Adipocyte (in vitro differentiated cells): ENCODE measurements around the gene UBASH3A.

Experiments
- DNase-seq: peaks from one replicate; pipeline ENCODE4 v3.0.0-alpha.2; 2015; ENCODE audit warnings: low read depth
- H3K27me3 ChIP-seq: replicated peaks from 2 replicates; pipeline ENCODE4 v1.7.0; 2013; ENCODE audit warnings: mild to moderate bottlenecking, low read length, moderate library complexity; ENCODE audit not compliant: control insufficient read depth, insufficient read depth
- H3K36me3 ChIP-seq: 2 replicates; pipeline ENCODE4 v1.7.0; 2013; ENCODE audit warnings: low read length, mild to moderate bottlenecking, moderate library complexity; ENCODE audit not compliant: control insufficient read depth, insufficient read depth, severe bottlenecking
- H3K4me1 ChIP-seq: 2 replicates; pipeline ENCODE4 v1.7.0; 2013; ENCODE audit warnings: mild to moderate bottlenecking, low read length, moderate library complexity; ENCODE audit not compliant: control insufficient read depth, insufficient read depth
- H3K4me3 ChIP-seq: 2 replicates; pipeline ENCODE4 v1.7.0; 2013; ENCODE audit warnings: mild to moderate bottlenecking, low read length, moderate library complexity
- H3K9ac ChIP-seq: 2 replicates; pipeline ENCODE4 v1.7.0; 2013; ENCODE audit warnings: mild to moderate bottlenecking, low read length, moderate library complexity
- H3K9me3 ChIP-seq: 2 replicates; pipeline ENCODE4 v1.7.0; 2013; ENCODE audit warnings: mild to moderate bottlenecking, low read length, moderate library complexity; ENCODE audit not compliant: control insufficient read depth

UBASH3A gene

DNA sequence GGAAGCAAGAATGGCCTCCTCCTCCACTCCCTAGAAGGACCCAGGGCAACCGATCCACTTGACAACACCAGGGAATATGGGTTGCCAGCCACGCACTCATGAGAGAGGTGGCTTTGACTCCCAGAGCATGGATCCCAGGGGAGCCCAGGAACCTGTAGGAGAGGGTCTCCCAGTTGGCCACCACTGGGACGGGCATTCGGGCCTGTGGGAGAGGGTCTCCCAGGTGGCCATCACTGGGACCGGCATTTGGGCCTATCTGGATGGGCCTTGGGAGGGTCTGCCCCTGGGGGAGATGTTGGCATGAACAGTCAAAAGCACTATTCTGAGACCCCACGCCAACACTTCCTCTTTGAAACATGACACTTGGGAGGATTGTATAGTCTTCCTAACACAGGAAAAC lies 37.9 kb upstream of the UBASH3A start:
- Histone ChIP-seq H3K4me3 (no peak overlapping the region), H3K27me3 (peaks cover 41% of the 10 kb centered on the region), H3K9me3 (no peaks in the 10 kb centered on the region), H3K36me3 (no peaks in the 10 kb centered on the region), H3K4me1 (no peaks in the 10 kb centered on the region), H3K9ac (no peak overlapping the region)
- DNase-seq: no peak

DNA sequence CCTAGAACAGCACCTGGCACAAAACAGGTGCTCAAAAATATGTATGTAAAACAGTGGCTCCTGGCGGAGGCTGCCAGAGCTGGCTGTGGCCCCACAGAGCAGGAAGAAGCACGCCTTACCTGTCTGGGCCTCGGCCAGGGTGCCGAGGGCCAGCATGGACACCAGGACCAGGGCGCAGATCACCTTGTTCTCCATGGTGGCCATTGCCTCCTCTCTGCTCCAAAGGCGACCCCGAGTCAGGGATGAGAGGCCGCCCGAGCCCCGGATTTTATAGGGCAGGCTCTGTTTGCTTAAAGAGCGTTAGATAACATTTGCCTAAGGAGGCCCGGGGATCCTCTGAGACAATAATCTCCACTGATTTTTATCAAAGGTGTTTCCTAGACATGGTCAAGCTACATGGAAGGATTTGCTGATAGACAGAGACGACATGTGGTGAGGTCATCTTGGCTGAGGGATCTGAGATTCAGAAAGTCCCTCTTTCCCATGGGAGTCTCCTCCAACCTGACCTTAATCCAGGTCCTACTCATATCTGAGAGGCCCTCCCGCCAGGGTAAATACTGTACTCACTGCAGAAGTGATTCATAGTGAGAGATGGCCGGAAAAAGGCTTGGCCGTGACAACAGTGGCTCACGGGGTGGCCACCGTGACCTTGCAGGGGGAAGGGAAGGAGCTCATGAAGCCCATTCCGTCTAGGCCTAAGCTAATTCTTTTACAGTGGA lies 37.3 kb upstream of the UBASH3A start, which contains the start of gene TFF1:
TSS of gene TFF1 (minus strand) at position 244 of the 719 bp plus-strand sequence. CDS start at position 204, 40 bp downstream.
- Histone ChIP-seq H3K4me3 (no peak within 1 kb of the TSS), H3K4me1 (no peaks in the 10 kb centered on the region), H3K9ac (no peak within 1 kb of the TSS), H3K27me3 (peaks cover 39% of the 10 kb centered on the region), H3K36me3 (no peaks in the 10 kb centered on the region), H3K9me3 (no peaks in the 10 kb centered on the region)
- no peak for DNase-seq

DNA sequence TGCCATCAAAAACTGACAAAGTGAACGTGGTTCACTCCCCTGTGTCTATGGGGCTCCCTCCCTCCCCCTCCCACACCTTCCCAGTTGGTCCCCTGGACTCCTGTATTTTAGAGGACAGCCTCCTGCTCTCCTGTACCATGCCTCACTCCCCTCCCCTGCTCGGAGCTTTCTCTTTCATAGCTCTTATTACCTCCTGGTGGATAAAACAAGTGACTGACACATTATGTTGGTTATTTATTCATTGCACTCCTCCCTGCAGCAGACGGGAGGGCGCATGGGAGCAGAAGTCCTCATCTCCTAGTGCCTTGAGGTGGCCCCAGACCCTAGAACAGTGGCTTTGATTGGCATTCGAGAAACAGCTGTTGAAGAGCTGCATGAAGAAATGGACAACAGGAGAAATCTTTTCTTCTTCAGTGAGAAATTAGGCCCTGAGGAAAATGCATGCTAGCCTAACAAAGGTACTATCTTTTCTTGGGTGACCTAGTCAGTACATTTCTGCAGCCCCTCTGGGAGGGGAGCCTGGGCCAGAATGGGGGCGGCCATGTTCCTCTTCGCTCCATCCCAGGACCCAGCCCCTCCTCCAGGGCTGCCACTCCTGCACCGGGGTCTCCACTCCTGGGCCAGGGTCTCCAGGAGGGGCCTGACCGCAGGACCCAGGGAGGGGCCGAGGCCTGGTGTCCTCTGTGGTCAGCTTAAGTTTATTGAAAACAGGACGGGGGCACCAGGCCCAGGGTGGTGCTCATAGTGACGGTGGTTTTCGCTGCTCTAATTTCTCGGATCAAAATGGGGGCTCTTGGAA lies 36.1 kb upstream of the UBASH3A start:
- H3K4me3 ChIP-seq: no peak overlapping the region

DNA sequence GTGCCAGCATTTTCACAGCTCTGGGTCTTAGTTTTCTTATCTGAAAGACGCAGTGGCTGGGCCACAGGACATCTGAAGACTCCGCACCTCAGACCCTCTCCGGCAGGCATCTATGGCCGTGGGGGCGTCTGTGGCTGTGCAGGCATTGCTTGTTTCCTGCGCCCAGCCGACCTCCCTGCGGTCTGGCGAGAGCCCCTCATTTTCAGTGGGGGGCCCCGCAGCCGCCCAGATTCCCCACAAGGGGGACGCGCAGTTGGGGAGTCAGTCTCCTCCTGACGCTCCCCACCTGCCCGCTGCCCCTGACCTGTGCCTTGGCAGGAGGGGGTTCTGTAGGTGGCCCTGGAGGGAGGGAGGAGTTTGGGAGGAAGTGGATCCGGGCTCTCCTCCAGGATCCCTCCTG lies 33.9 kb upstream of the UBASH3A start:
- no peak for DNase-seq
- H3K9me3 ChIP-seq: no peaks in the 10 kb centered on the region
- no peak overlapping the region for H3K9ac ChIP-seq
- no peaks in the 10 kb centered on the region for H3K36me3 ChIP-seq
- H3K27me3 ChIP-seq: peaks cover 43% of the 10 kb centered on the region
- no peaks in the 10 kb centered on the region for H3K4me1 ChIP-seq
- no peak overlapping the region for H3K4me3 ChIP-seq

More for the DNA sequence above, 36.1 kb upstream of the UBASH3A start:
- DNase-seq: no peak
- Histone ChIP-seq H3K9me3 (no peaks in the 10 kb centered on the region), H3K4me1 (no peaks in the 10 kb centered on the region), H3K9ac (no peak overlapping the region), H3K27me3 (peaks cover 32% of the 10 kb centered on the region), H3K36me3 (no peaks in the 10 kb centered on the region)

DNA sequence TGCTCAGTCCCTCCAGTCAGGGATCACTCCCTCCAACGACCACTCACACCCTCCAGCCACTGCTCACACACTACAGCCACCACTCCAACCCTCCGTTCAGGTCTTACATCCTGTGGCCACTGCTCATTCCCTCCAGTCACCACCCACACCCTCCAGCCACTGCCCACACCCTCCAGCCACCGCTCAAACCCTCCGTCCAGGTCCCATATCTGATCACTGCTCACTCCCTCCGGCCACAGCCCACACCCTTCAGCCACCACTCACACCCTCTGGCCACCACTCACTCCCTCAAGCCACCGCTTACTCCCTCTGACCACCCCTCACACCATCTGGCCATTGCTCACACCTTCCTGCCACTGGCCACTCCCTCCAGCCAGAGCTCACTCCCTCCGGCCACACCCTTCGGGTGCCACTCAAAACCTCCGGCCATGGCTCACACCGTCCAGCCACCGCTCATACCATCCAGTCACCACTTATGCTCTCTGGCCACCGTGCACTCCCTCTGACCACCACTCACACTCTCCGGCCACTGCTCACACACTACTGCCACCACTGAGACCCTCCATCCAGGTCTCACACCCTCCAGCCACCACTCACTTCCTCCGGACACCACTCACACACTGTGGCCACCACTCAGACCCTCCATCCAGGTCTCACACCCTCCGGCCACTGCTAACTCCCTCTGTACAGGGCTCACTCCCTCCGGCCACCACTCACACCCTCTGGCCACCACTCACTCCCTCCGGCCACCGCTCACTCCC lies 32.6 kb upstream of the UBASH3A start:
- Histone ChIP-seq H3K36me3 (no peaks in the 10 kb centered on the region), H3K4me1 (no peaks in the 10 kb centered on the region), H3K4me3 (no peak overlapping the region), H3K9ac (no peak overlapping the region), H3K27me3 (peaks cover 51% of the 10 kb centered on the region), H3K9me3 (no peaks in the 10 kb centered on the region)
- DNase-seq: no peak

DNA sequence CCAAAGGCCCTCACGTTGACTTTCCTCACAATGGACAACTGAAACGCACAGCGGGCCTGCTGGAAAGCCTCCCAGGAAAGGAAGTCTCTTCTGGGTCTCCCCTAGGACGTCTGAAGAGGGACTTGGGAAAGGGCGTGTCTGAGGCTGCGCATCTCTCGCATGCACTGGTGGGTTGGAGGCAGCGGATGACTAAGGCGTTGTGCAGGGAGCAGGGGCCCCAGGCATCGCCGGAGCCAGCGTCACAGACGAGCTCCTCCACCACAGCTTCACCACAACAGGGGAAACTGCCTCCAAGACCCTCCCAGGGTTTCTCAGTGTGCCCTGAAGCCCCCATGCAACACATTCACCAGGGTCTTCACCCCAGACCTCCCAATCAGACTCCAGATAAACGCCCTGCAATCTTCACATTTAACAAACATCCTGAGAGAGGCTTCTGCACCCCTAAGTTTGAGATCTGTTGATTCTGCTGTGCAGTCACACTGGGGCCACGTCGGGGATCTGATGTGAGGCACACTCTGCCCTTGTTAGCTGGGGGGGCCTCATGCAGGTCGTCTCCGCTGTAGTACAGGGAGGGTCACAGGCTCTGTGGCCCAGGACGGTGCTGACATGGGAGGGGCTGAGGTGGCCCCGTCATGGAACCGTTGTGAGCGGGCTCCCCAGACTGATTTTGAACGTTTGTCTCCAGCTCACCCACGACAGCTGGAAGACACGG lies 30.4 kb upstream of the UBASH3A start:
- no peak overlapping the region for H3K4me3 ChIP-seq
- H3K36me3 ChIP-seq: no peaks in the 10 kb centered on the region
- no peaks in the 10 kb centered on the region for H3K9me3 ChIP-seq
- no peaks in the 10 kb centered on the region for H3K4me1 ChIP-seq
- peaks cover 59% of the 10 kb centered on the region for H3K27me3 ChIP-seq
- H3K9ac ChIP-seq: no peak overlapping the region
- DNase-seq: no peak

DNA sequence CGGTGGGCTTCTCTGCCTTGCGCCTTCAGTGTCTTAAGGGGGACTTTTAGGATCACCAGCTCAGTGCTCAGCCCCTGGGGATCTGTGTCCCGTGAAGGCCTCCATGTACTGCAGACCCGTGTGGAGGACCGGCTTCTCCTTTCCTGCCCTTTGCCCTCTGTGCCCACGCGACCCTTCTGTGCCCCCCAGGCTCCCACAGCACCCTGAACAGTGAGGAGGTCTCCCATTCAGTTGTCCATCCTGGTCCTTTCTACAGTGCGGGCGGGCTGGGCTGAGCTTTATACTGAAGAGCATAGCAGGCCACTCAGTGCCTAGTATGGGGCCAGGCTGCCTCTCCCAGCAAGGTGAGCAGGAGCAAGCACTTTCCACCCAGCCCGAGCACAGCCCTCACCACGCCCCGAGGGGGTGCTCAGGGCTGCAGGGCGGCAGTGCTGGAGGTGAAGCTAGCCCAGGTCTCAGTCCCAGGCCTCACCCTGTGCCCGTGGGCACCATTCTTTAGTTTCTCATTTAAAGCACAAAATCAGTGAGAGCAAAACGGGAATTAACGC lies 29.7 kb upstream of the UBASH3A start:
- H3K4me1 ChIP-seq: no peaks in the 10 kb centered on the region
- no peak for DNase-seq
- H3K9me3 ChIP-seq: no peaks in the 10 kb centered on the region
- H3K9ac ChIP-seq: no peak overlapping the region
- H3K4me3 ChIP-seq: no peak overlapping the region
- H3K27me3 ChIP-seq: peaks cover 59% of the 10 kb centered on the region
- H3K36me3 ChIP-seq: no peaks in the 10 kb centered on the region

DNA sequence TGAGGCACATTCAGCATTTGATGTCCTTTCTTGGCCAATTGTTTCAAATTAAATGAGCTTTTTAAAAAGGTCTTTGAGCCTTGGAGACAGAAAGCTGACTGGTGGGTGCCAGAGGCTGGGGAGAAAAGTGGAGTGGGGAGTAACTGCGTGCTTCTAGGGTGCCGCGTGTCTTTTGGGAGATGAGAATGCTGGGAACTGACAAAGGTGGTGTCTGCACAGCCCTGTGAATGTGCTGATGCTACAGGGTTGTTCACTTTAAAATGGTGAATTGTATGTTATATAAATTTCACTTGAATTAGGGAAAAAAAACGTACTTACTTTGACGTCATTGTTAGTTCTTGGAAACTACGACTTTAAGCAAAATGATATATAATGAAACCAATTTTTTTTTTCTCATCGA lies 29.2 kb upstream of the UBASH3A start:
- H3K4me1 ChIP-seq: no peaks in the 10 kb centered on the region

DNA sequence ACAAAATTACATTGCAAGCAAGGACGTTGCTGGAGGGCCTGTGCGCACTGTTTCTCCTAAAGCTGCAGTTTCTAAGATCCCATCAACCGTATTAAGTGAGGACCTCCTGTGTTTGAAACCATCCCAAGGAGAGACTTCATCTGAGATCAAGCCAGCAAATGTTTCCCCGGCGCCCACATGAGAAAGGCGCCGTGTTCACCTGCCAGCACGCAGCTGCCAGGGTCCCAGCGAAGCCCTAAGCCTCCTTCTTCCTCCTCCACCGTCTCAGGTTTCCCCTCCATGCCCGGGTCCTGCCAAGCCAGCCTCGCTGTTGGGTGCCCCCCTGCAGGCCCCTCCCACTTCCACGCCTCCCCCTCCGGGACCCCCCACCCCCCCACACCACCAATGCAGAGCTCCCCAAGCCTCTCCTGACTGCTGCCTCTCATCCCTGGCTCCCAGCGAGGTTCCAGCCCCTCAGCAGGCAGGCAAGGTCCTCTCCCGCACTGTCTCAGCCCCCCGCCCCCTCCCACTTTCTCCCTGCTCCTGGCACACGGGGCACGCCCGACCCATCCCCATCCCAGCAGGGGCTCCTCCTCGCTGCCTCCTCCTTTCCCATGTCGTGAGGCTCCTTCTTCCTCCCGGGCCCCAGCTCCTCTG lies 28.7 kb upstream of the UBASH3A start:
- H3K9ac ChIP-seq: no peak overlapping the region
- H3K9me3 ChIP-seq: no peaks in the 10 kb centered on the region
- no peak for DNase-seq
- H3K4me1 ChIP-seq: no peaks in the 10 kb centered on the region
- H3K27me3 ChIP-seq: peaks cover 64% of the 10 kb centered on the region
- no peak overlapping the region for H3K4me3 ChIP-seq
- H3K36me3 ChIP-seq: no peaks in the 10 kb centered on the region

More for the DNA sequence above, 29.2 kb upstream of the UBASH3A start:
- no peaks in the 10 kb centered on the region for H3K9me3 ChIP-seq
- H3K9ac ChIP-seq: no peak overlapping the region
- H3K4me3 ChIP-seq: no peak overlapping the region
- DNase-seq: no peak
- H3K27me3 ChIP-seq: peaks cover 58% of the 10 kb centered on the region
- H3K36me3 ChIP-seq: no peaks in the 10 kb centered on the region

DNA sequence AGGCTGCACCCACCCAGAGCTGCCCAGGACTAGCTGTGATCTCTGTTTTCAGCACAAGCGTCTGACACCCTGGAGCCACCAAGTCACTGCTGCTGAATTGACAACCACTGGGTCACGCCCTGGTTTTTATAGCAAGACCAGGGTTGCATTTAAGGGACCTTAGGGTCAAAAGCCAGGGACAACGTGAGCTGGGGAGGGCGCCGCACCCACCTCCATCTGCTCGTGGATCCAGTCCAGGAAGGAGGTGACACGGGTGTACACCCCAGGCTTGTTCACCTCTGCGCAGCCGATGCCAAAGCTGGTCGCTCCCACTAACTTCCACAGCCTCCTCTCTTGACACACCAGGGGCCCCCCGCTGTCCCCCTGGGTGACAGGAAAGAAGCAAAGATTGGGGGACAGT lies 28.2 kb upstream of the UBASH3A start:
- DNase-seq: no peak
- H3K4me3 ChIP-seq: no peak overlapping the region
- no peak overlapping the region for H3K9ac ChIP-seq
- H3K4me1 ChIP-seq: no peaks in the 10 kb centered on the region
- no peaks in the 10 kb centered on the region for H3K36me3 ChIP-seq
- H3K27me3 ChIP-seq: peaks cover 66% of the 10 kb centered on the region
- no peaks in the 10 kb centered on the region for H3K9me3 ChIP-seq
